Activated CD4-positive, alpha-beta T cell treated with anti-CD3 and anti-CD28 coated beads, Interleukin-2, amount 10 ng/mL, durations not matched to agents 7 days and 5 days (primary cell): Measurements from ENCODE around the gene NCBP1. TPM values are rescaled to one million over a fixed set of nuclear protein-coding genes. Genes with fewer than 3 reads are reported as not detected.
"Not testable (repeated sequence)": the region's sequence is repeated elsewhere in the genome, so short reads cannot be mapped to it uniquely, and the experiment has no call there.

Experiments used
- CTCF ChIA-PET: fragments of 350-600 bp; sonication (Branson Sonifier 250); formaldehyde crosslinking; loops from one replicate; lab custom pipeline; 2021; ENCODE audit warnings: antibody characterized with exemption; lab: Charles Lee
- POLR2A ChIA-PET: fragments of 350-600 bp; sonication (Branson Sonifier 250); formaldehyde crosslinking; loops from one replicate; lab custom pipeline; 2021; ENCODE audit warnings: antibody characterized with exemption; lab: Charles Lee
- DNase-seq: peaks from one replicate; pipeline ENCODE4 v3.0.0-alpha.2; 2020
- H3K27ac Mint-ChIP-seq: one replicate; pipeline ENCODE4 v1.8.0; 2021; ENCODE audit warnings: mild to moderate bottlenecking, moderate library complexity, mixed read lengths
- H3K27me3 Mint-ChIP-seq: one replicate; pipeline ENCODE4 v1.8.0; 2021; ENCODE audit warnings: mixed read lengths
- H3K36me3 Mint-ChIP-seq: one replicate; pipeline ENCODE4 v1.8.0; 2021; ENCODE audit warnings: low read depth, mixed read lengths
- H3K4me1 Mint-ChIP-seq: one replicate; pipeline ENCODE4 v1.8.0; 2021; ENCODE audit warnings: mixed read lengths
- H3K4me3 Mint-ChIP-seq: one replicate; pipeline ENCODE4 v1.8.0; 2021; ENCODE audit warnings: mild to moderate bottlenecking, moderate library complexity, mixed read lengths
- H3K9me3 Mint-ChIP-seq: one replicate; pipeline ENCODE4 v1.8.0; 2021; ENCODE audit warnings: mixed read lengths
- total RNA-seq, 2 experiments: library from RNA; stranded (reverse); gene quantifications; one replicate each; pipeline ENCODE4 v1.2.3, GENCODE V29; 2021

NCBP1 gene
- total RNA-seq, 2 experiments from 2014 or later = 42.4 to 51.1 TPM

DNA sequence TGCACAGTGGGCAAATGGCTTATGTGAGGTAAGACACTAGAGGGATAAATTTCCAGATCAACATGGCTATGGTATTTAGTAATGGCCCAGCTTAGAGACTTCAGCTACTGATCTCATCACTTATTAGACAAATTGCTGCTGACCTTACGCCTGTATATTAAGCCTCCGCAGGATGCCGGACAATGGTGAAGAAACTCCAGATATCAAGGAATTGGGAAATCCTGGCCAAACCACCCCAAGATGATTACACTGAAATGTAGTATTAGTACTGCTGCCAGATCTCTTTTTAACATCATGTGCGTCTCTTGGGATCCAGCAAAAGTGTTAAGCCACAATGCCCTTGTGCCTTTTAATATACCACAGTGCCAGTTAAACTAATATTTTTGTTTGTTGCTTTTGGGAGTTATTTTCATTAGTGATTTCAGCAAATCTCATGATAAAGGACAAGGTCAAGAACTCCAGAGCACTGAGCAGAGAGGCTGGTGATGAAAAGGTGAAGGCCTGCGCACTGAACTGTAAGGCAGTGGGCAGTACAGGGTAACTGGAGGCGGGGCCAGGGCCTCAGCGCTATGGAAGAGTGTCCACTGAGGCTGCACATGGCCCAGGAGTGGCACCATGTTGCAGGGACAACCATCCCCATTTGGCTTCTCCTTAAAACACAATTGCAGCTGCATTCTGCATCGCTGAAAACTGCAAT, 32.9 kb upstream of the NCBP1 start:
- Mint-ChIP-seq H3K27ac (no peak overlapping the region), H3K4me1 (peaks cover 9% of the 10 kb centered on the region), H3K27me3 (no peaks in the 10 kb centered on the region), H3K36me3 (peaks cover 24% of the 10 kb centered on the region), H3K4me3 (no peak overlapping the region), H3K9me3 (no peaks in the 10 kb centered on the region)
- no peak for DNase-seq
- ChIA-PET CTCF (interaction anchor here (0.6 to 1.5 kb wide), 2 partner anchors 188 to 464 kb away, joined by 3 to 6 read pairs; partner anchors contain the start of gene TDRD7), POLR2A (no interaction called here)

DNA sequence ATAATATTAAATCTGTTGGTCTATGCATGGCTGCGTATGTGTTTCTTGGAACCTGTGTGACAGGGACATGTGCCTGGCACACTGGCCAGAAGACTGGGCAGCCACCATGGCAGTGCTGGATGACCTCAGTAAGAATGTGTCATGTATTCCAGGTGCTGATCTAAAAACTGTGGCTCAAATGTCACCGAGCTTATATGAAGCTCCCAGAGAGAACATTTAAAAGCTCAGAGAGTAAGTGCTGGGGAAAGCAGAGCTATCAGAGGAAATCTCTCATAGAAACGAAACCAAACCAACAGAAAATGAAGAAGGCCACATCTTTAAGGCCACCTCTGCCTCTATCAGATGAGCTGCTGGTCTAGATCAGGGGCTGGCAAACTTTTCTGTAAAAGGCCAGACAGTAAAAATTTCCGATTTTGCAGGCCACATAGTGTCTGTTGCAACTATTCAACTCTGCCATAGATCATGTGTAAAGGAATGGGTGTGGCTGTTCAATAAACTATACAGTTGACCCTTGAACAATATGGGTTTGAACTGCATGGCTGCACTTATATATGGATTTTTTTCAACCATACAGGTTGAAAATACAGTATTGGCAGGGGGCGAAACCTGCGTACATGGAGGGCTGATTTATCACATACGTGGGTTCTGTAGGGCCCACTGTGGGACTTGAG, 32.3 kb upstream of the NCBP1 start:
- no peak for DNase-seq
- Mint-ChIP-seq H3K4me1 (peaks cover 9% of the 10 kb centered on the region), H3K9me3 (no peaks in the 10 kb centered on the region), H3K27ac (no peak overlapping the region), H3K27me3 (no peaks in the 10 kb centered on the region), H3K36me3 (peaks cover 26% of the 10 kb centered on the region), H3K4me3 (no peak overlapping the region)
- ChIA-PET POLR2A (no interaction called here), CTCF (interaction anchor here (1.5 kb wide), 1 partner anchor 189 kb away, joined by 3 read pairs; the partner anchor contains the start of gene TDRD7)

DNA sequence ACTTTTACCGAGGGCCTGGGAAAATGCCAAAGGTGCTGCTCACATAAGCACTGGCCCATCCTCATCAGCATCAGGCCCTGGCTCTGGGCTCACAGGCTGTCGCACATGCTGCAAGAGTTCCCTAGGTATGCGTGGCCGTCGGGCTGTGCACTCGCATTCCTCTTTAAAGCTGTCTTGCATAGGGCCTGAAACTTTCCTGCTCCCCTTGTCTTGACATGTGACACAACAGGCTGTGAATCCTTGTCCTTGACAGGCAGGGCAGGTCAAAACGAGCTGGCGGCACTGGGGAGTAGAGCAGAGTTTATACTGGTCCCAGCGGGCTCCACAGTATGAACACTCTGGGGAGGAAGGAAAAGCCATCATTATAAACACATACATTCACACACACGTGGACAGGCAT, 31.2 kb upstream of the NCBP1 start:
- ChIA-PET POLR2A (no interaction called here), CTCF (interaction anchor here (0.5 to 1.6 kb wide), 6 partner anchors 12 to 443 kb away, joined by 3 to 5 read pairs (median 3); partner anchors contain the start of gene TDRD7)
- no peak overlapping the region for H3K27ac Mint-ChIP-seq
- H3K36me3 Mint-ChIP-seq = peaks cover 26% of the 10 kb centered on the region
- no peaks in the 10 kb centered on the region for H3K27me3 Mint-ChIP-seq
- peaks cover 9% of the 10 kb centered on the region for H3K4me1 Mint-ChIP-seq
- no peak overlapping the region for H3K4me3 Mint-ChIP-seq
- no peaks in the 10 kb centered on the region for H3K9me3 Mint-ChIP-seq
- no peak for DNase-seq

DNA sequence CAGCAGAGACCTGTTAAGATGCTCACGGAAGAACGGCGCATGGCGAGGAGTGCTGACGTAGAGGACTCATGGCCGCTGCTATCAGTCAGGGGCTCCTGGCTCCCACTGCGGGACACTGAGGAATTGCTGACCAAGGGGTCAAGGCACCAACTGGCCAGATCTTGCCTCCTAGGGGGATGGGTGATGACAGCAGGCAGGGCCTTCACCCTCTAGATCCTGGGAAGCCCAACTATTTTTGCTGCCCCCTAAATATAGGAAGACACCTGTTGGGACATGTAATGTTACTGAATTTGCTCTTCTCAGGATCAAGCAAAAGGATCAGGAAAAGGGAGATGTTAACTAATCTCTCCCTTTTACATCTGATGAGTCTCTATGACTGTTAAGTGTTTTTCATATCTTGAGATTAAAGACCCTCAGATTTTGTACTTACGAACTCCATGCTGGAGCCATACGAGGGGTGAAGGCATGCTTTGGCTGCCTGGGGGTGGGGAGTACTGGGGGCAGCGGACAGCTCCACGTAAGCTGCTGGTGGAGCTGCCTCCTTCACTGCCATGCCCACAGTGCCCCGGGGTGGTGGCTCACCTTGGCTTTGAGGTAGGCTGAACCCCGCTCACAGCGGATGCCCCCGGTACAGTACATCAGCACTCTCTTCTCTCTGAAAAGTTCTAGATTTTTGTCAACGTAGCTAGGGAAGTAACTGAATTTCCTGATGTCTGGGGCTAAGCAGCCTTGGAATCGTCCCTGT, 28.5 kb upstream of the NCBP1 start:
- H3K36me3 Mint-ChIP-seq = peaks cover 26% of the 10 kb centered on the region
- no peaks in the 10 kb centered on the region for H3K27me3 Mint-ChIP-seq
- DNase-seq = no peak
- no peaks in the 10 kb centered on the region for H3K9me3 Mint-ChIP-seq
- H3K4me1 Mint-ChIP-seq = no peaks in the 10 kb centered on the region
- H3K27ac Mint-ChIP-seq = no peak overlapping the region
- H3K4me3 Mint-ChIP-seq = no peak overlapping the region
- CTCF ChIA-PET = no interaction called here
- POLR2A ChIA-PET = no interaction called here

DNA sequence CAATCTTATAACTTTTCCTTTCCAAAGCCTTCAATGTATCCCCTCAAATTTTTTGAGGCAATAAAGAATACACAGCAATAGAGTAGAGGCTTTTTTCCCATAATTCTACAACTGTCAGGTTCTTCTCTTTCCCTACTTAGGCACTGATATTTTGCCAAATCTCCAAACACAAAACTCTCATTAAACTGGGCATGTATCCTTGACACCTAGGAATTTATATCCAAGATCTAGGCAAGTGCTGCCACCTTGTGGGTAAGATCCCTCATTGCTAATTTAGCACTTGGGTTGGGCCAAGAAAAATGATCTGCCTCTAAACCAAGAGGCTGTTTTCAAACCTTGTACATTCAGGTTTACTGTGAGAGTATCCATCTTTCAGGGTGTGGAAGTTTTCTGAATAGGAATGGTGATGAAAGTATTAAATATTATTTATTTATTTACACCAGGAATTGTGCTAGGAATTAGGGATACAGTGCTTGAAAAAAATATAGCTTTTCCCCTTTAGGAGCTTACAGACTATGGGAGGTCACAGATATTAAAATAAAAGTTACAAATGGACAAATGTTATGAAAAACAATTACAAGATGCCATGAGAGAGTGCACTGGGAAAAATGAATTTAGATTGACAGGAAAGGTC, 18.1 kb upstream of the NCBP1 start:
- Mint-ChIP-seq H3K4me1 (peaks cover 14% of the 10 kb centered on the region), H3K27me3 (no peaks in the 10 kb centered on the region), H3K27ac (no peak overlapping the region), H3K9me3 (no peaks in the 10 kb centered on the region), H3K36me3 (peaks cover 11% of the 10 kb centered on the region), H3K4me3 (no peak overlapping the region)
- CTCF ChIA-PET = interaction anchor here (0.6 to 2.2 kb wide), 14 partner anchors 9 to 641 kb away, joined by 3 to 7 read pairs (median 4); partner anchors contain the start of genes NCBP1, TDRD7 and TSTD2
- DNase-seq = peak; percentile 72
- POLR2A ChIA-PET = no interaction called here

DNA sequence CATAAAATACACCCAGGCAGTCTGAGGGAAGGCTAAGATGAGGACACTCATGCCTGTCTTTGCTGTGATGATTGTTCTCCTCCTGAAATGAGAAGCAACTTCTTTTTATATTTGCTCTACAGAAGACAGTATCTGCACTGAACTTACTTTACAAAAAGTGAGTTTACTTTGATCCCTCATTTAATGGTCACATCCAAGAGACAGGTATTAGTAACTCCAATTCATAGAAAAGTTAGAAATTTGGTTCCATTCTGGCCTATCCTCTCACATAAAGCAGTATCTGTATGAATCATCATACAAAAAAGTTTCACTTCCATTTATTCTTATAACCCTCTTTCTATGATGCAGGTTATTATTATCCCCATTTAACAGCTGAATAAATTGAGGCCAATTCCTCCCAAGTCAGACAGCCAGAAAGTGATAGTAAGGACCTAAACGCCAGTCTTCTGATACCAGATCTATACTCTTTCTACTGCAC, 15.6 kb upstream of the NCBP1 start:
- Mint-ChIP-seq H3K4me3 (no peak overlapping the region), H3K27ac (no peak overlapping the region), H3K9me3 (no peaks in the 10 kb centered on the region), H3K36me3 (peaks cover 21% of the 10 kb centered on the region), H3K27me3 (no peaks in the 10 kb centered on the region), H3K4me1 (peaks cover 14% of the 10 kb centered on the region)
- CTCF ChIA-PET = interaction anchor here (1.0 to 1.3 kb wide), 3 partner anchors 12 to 206 kb away, joined by 3 to 5 read pairs (median 4); partner anchors contain the start of gene TDRD7
- POLR2A ChIA-PET = no interaction called here
- no peak for DNase-seq

DNA sequence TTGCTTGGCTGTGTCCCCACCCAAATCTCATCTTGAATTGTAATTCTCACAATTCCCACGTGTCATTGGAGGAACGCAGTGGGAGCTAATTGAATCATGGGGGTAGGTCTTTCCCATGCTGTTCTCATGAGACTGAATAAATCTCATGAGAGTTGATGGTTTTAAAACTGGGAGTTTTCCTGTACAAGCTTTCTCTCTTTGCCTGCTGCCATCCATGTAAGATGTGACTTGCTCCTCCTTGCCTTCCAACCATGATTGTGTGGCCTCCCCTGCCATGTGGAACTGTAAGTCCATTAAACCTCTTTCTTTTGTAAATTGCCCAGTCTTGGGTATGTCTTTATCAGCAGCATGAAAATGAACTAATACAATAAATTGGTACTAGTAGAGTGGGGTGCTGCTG, 13.6 kb upstream of the NCBP1 start:
- H3K27ac Mint-ChIP-seq, CTCF ChIA-PET, POLR2A ChIA-PET, H3K4me3 Mint-ChIP-seq, DNase-seq, H3K9me3 Mint-ChIP-seq, H3K27me3 Mint-ChIP-seq: not testable (repeated sequence)
- Mint-ChIP-seq H3K4me1 (peaks cover 14% of the 10 kb centered on the region), H3K36me3 (peaks cover 32% of the 10 kb centered on the region)

DNA sequence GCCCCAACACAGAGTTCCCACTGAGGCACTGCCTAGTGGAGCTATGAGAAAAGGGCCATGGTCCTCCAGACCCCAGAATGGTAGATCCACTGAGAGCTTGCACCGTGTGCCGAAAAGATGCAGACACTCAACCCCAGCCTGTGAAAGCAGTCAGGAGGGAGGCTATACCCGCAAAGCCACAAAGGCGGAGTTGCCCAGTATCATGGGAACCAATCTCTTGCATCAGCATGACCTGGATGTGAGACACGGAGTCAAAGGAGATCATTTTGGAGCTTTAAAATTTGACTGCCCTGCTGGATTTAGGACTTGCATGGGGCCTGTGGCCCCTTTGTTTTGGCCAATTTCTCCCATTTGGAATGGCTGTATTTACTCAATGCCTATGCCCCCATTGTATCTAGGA, 11.1 kb upstream of the NCBP1 start:
- H3K4me3 Mint-ChIP-seq, H3K27me3 Mint-ChIP-seq, POLR2A ChIA-PET, DNase-seq, CTCF ChIA-PET, H3K27ac Mint-ChIP-seq, H3K9me3 Mint-ChIP-seq: not testable (repeated sequence)
- Mint-ChIP-seq H3K36me3 (peaks cover 27% of the 10 kb centered on the region), H3K4me1 (peaks cover 13% of the 10 kb centered on the region)

DNA sequence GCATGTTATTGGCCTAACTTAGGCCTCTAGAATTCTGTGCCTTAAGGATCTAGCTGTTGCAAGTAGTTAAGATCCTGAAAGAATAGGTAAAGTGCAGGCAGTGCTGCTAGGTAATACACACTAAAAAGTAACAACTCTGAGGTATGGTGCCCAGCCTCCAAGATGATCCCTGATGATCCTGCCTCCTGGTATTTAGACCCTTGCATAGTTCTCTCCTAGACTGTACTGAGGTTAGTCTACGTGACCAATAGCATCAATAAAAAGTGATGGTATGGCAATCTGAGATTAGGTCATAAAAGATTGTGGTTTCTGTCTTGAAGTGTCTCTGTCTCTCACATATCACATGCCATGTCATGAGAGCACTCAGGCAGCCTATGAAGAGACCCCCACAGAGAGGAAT, 9.7 kb upstream of the NCBP1 start:
- no peak overlapping the region for H3K4me3 Mint-ChIP-seq
- POLR2A ChIA-PET = no interaction called here

DNA sequence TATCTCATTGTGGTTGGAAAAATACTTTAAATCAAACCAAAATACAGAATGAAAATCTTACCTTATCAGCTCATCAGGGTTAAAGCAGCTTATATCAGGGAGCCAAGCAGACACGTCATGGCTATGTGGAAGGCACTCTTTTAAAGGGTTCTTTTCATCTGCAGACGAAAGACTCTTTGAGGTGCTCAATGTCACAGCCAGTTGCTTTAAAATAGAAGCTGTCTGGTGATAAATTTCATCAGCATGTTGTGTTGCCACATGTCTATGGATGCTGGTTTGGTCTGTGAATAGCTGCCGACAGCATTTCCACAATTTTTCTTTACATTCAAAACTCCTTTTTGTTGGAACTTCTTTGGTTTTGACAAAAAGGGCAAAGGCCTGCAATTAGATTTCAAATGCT, 8.0 kb upstream of the NCBP1 start:
- H3K4me3 Mint-ChIP-seq = no peak overlapping the region
- H3K36me3 Mint-ChIP-seq = peaks cover 21% of the 10 kb centered on the region
- no peak overlapping the region for H3K27ac Mint-ChIP-seq
- no peaks in the 10 kb centered on the region for H3K9me3 Mint-ChIP-seq
- peaks cover 9% of the 10 kb centered on the region for H3K4me1 Mint-ChIP-seq
- no peaks in the 10 kb centered on the region for H3K27me3 Mint-ChIP-seq
- no peak for DNase-seq
- POLR2A ChIA-PET = no interaction called here
- CTCF ChIA-PET = interaction anchor here (2.0 kb wide), 1 partner anchor 10 kb away, joined by 7 read pairs; no protein-coding TSS in a partner anchor

More for the DNA sequence above, 9.7 kb upstream of the NCBP1 start:
- Mint-ChIP-seq H3K27me3 (no peaks in the 10 kb centered on the region), H3K36me3 (peaks cover 24% of the 10 kb centered on the region), H3K9me3 (no peaks in the 10 kb centered on the region), H3K27ac (no peak overlapping the region), H3K4me1 (peaks cover 4% of the 10 kb centered on the region)
- no peak for DNase-seq
- CTCF ChIA-PET = interaction anchor here (0.9 to 2.0 kb wide), 4 partner anchors 8 to 213 kb away, joined by 3 to 7 read pairs (median 3); partner anchors contain the start of genes NCBP1 and TSTD2

DNA sequence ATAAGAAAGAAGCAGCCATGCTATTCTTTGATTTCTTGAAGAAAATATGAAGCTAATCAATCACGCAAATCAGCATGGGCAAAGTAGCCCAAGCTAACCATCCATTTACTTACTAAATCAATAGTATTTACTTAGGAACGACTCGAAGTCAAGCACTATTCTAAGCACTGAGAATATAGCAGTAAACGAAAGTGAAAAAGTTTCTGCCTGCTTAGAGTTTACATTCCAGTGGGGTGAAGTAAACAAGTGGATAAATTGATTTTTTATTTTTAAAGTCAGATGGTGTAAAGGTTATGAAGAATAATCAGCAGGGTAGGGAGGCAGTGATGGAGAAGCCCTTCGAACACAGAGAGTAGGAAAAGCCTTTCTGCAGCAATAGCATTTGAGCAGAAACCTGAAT, 6.0 kb upstream of the NCBP1 start:
- POLR2A ChIA-PET = no interaction called here
- peaks cover 14% of the 10 kb centered on the region for H3K36me3 Mint-ChIP-seq
- peaks cover 23% of the 10 kb centered on the region for H3K4me1 Mint-ChIP-seq
- H3K27me3 Mint-ChIP-seq = no peaks in the 10 kb centered on the region
- no peak overlapping the region for H3K27ac Mint-ChIP-seq
- H3K4me3 Mint-ChIP-seq = no peak overlapping the region
- H3K9me3 Mint-ChIP-seq = no peaks in the 10 kb centered on the region
- CTCF ChIA-PET = no interaction called here
- no peak for DNase-seq

DNA sequence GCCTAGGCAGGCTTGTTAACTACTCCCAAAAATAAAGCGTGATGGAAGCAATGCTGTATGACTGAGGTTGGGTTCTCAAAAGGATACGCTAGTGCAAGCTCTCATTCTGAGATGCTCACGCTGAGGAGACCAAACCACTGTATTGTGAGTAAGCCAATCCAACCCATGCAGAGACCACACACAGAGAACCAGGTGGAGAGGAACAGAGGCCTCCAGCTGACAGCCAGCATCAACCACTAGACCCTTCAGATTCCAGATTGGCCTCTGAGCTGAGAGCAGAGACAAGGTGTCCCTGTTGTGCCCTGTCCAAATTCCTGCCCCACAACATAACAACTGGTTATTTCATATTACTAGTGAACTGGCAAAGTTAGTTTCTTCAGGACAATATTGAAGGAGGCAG, 5.0 kb upstream of the NCBP1 start:
- H3K4me3 Mint-ChIP-seq = no peak overlapping the region
- no peak for DNase-seq
- peaks cover 25% of the 10 kb centered on the region for H3K4me1 Mint-ChIP-seq
- peaks cover 10% of the 10 kb centered on the region for H3K36me3 Mint-ChIP-seq
- POLR2A ChIA-PET = no interaction called here
- CTCF ChIA-PET = interaction anchor here (1.3 kb wide), 1 partner anchor 10 kb away, joined by 3 read pairs; no protein-coding TSS in a partner anchor
- no peak overlapping the region for H3K27ac Mint-ChIP-seq
- no peaks in the 10 kb centered on the region for H3K9me3 Mint-ChIP-seq
- H3K27me3 Mint-ChIP-seq = no peaks in the 10 kb centered on the region
